ENCODE measurements around the gene TMEM79. TPM values are rescaled to one million over a fixed set of nuclear protein-coding genes. Genes with fewer than 3 reads are reported as not detected.

Gene TMEM79
- total RNA-seq, 1 donor from 2014 or later, result 1.4 TPM

Other genes starting within 250 kb of the TMEM79 start
- gene UBQLN4, start 230.5 kb upstream of the TMEM79 start, total RNA-seq, result 33.5 TPM
- gene LAMTOR2, start 229.5 kb upstream of the TMEM79 start, total RNA-seq, result 63.8 TPM
- gene RAB25, start 223.2 kb upstream of the TMEM79 start, total RNA-seq, result not detected
- gene MEX3A, start 201.9 kb upstream of the TMEM79 start, total RNA-seq, result 0.24 TPM
- gene LMNA, start 169.6 kb upstream of the TMEM79 start, total RNA-seq, result 288 TPM
- gene SEMA4A, start 130.7 kb upstream of the TMEM79 start, total RNA-seq, result 2.2 TPM
- 16.3 TPM for gene SLC25A44, start 90.2 kb upstream of the TMEM79 start, total RNA-seq
- gene PMF1, start 71.3 kb upstream of the TMEM79 start, total RNA-seq, result 68.6 TPM
- gene BGLAP, start 42.1 kb upstream of the TMEM79 start, total RNA-seq, result 0.32 TPM
- gene PAQR6, start 36.3 kb upstream of the TMEM79 start, total RNA-seq, result 0.54 TPM
- gene SMG5, start 1.5 kb upstream of the TMEM79 start, total RNA-seq, result 91.6 TPM
- gene GLMP, start 11.4 kb downstream of the TMEM79 start, total RNA-seq, result 16.4 TPM
- not detected for gene VHLL, start 15.0 kb downstream of the TMEM79 start, total RNA-seq
- 137 TPM for gene CCT3, start 54.0 kb downstream of the TMEM79 start, total RNA-seq
- gene TSACC, start 54.2 kb downstream of the TMEM79 start, total RNA-seq, result not detected
- not detected for gene RHBG, start 84.9 kb downstream of the TMEM79 start, total RNA-seq
- gene MEF2D, start 216.4 kb downstream of the TMEM79 start, total RNA-seq, result 99.7 TPM